ENCODE data around the gene STARD6. TPM values are rescaled to one million over a fixed set of nuclear protein-coding genes. Genes with fewer than 3 reads are reported as not detected.

The STARD6 gene
- total RNA-seq, 4 donors from 2014 or later, result not detected

- H3K9me3 ChIP-seq, result no peaks in the 10 kb centered on the region
- no peak for DNase-seq (ENCODE audit: low spot score in 2 of 2)
- TF ChIP-seq POLR2AphosphoS5 (IDR thresholded peaks at IDR 0.05) (no peak), POLR2A (IDR thresholded peaks at IDR 0.05) (no peak), EP300 (IDR thresholded peaks at IDR 0.05) (no peak), CTCF (IDR thresholded peaks at IDR 0.05) (no peak)
- H3K4me3 ChIP-seq, result no peak overlapping the region
- no peaks in the 10 kb centered on the region for H3K36me3 ChIP-seq
- H3K4me1 ChIP-seq, result no peaks in the 10 kb centered on the region
- 52% methylated on average over 4 of the region's 4 CpGs for WGBS
- no peak overlapping the region for H3K27ac ChIP-seq
- no peaks in the 10 kb centered on the region for H3K27me3 ChIP-seq
These were observed 28.4 kb upstream of the STARD6 start for GRCh38 chr18:54386043-54386442.

GRCh38 chr18:54382733-54383252 lies 25.1 kb upstream of the STARD6 start:
- no peak for DNase-seq (ENCODE audit: low spot score in 2 of 2)
- no peak overlapping the region for H3K27ac ChIP-seq
- no peaks in the 10 kb centered on the region for H3K27me3 ChIP-seq
- no peak overlapping the region for H3K4me3 ChIP-seq
- 83% methylated on average over 8 of the region's 8 CpGs for WGBS
- no peak for TF ChIP-seq POLR2A (IDR thresholded peaks at IDR 0.05)
- no peak for TF ChIP-seq POLR2AphosphoS5 (IDR thresholded peaks at IDR 0.05)
- no peak for TF ChIP-seq CTCF (IDR thresholded peaks at IDR 0.05)
- TF ChIP-seq EP300 (IDR thresholded peaks at IDR 0.05), result no peak
- H3K9me3 ChIP-seq, result no peaks in the 10 kb centered on the region
- no peaks in the 10 kb centered on the region for H3K36me3 ChIP-seq
- H3K4me1 ChIP-seq, result no peaks in the 10 kb centered on the region

GRCh38 chr18:54382076-54382475 lies 24.4 kb upstream of the STARD6 start:
- no peak overlapping the region for H3K27ac ChIP-seq
- no peaks in the 10 kb centered on the region for H3K27me3 ChIP-seq
- no peaks in the 10 kb centered on the region for H3K9me3 ChIP-seq
- 90% methylated on average over 3 of the region's 3 CpGs for WGBS
- no peak for DNase-seq (ENCODE audit: low spot score in 2 of 2)
- TF ChIP-seq POLR2A (IDR thresholded peaks at IDR 0.05) (no peak), POLR2AphosphoS5 (IDR thresholded peaks at IDR 0.05) (no peak)
- no peaks in the 10 kb centered on the region for H3K4me1 ChIP-seq
- no peaks in the 10 kb centered on the region for H3K36me3 ChIP-seq
- no peak overlapping the region for H3K4me3 ChIP-seq

- 88% methylated on average over 2 of the region's 2 CpGs for WGBS
- TF ChIP-seq POLR2A (IDR thresholded peaks at IDR 0.05) (no peak), POLR2AphosphoS5 (IDR thresholded peaks at IDR 0.05) (no peak), EP300 (IDR thresholded peaks at IDR 0.05) (no peak), CTCF (IDR thresholded peaks at IDR 0.05) (no peak)
- no peaks in the 10 kb centered on the region for H3K4me1 ChIP-seq
- no peak overlapping the region for H3K4me3 ChIP-seq
- H3K36me3 ChIP-seq, result no peaks in the 10 kb centered on the region
- H3K27ac ChIP-seq, result no peak overlapping the region
- H3K27me3 ChIP-seq, result no peaks in the 10 kb centered on the region
- no peaks in the 10 kb centered on the region for H3K9me3 ChIP-seq
- no peak for DNase-seq (ENCODE audit: low spot score in 2 of 2)
These were observed 24.0 kb upstream of the STARD6 start for GRCh38 chr18:54381640-54382039.

- no peak for TF ChIP-seq POLR2AphosphoS5 (IDR thresholded peaks at IDR 0.05)
- no peak for TF ChIP-seq CTCF (IDR thresholded peaks at IDR 0.05)
- no peak for TF ChIP-seq EP300 (IDR thresholded peaks at IDR 0.05)
- no peak for TF ChIP-seq POLR2A (IDR thresholded peaks at IDR 0.05)
- WGBS, result 95% methylated on average over 4 of the region's 4 CpGs
These were observed 20.4 kb upstream of the STARD6 start for GRCh38 chr18:54378057-54378456.

GRCh38 chr18:54360406-54360805 lies 2.7 kb upstream of the STARD6 start:
- H3K27me3 ChIP-seq, result no peaks in the 10 kb centered on the region
- peaks cover 10% of the 10 kb centered on the region for H3K4me1 ChIP-seq
- TF ChIP-seq CTCF (IDR thresholded peaks at IDR 0.05) (no peak), POLR2A (IDR thresholded peaks at IDR 0.05) (no peak), EP300 (IDR thresholded peaks at IDR 0.05) (no peak), POLR2AphosphoS5 (IDR thresholded peaks at IDR 0.05) (no peak)
- H3K36me3 ChIP-seq, result no peaks in the 10 kb centered on the region
- H3K27ac ChIP-seq, result no peak overlapping the region
- no peak for DNase-seq (ENCODE audit: low spot score in 2 of 2)
- 92% methylated on average over 3 of the region's 3 CpGs for WGBS
- no peaks in the 10 kb centered on the region for H3K9me3 ChIP-seq
- no peak overlapping the region for H3K4me3 ChIP-seq

More at GRCh38 chr18:54378057-54378456, 20.4 kb upstream of the STARD6 start:
- Histone ChIP-seq H3K4me3 (no peak overlapping the region), H3K27ac (no peak overlapping the region), H3K36me3 (peaks cover 4% of the 10 kb centered on the region), H3K4me1 (no peaks in the 10 kb centered on the region), H3K9me3 (no peaks in the 10 kb centered on the region), H3K27me3 (no peaks in the 10 kb centered on the region)
- DNase-seq (ENCODE audit: low spot score in 2 of 2), result no peak
